ENCODE results near the gene PTGR1. TPM values are rescaled to one million over a fixed set of nuclear protein-coding genes. Genes with fewer than 3 reads are reported as not detected.

Gene PTGR1
- total and polyA plus RNA-seq, 7 experiments from 2014 or later = 0.21 to 0.92 (median 0.50) TPM; not detected in 3

DNA sequence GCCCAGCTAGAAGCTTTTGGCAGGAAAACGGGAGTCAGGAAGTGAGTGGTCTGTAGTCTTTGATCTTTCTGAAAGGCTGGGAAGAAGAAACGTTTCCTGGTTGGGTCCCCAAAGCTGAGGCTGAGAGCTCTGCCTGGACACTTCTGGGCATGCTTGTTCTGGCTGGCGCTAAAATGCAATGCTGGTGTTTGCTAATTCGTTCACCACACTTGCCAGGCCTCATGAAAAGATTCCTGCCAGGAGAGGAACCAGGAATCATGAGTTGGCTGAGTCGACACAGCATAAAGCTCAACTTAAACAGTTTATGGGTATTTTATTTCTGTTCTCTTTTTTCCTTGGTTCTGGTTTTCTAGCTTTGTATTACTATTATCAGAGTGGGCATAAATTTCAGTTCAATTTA is 10.7 kb upstream of the PTGR1 start:
- H3K36me3 Mint-ChIP-seq = no peaks in the 10 kb centered on the region
- Histone ChIP-seq H3K4me1 (ENCODE audit: control insufficient read depth in 2 of 2, insufficient read depth in 2 of 2, low read length in 2 of 2) (no peaks in the 10 kb centered on the region), H3K4me3 (ENCODE audit: low read length) (no peak overlapping the region), H3K27ac (ENCODE audit: low read depth, low read length) (no peak overlapping the region), H3K36me3 (ENCODE audit: control insufficient read depth in 2 of 3, insufficient read depth in 3 of 3, low read length in 3 of 3) (no peaks in the 10 kb centered on the region), H3K27me3 (ENCODE audit: control insufficient read depth in 2 of 2, insufficient read depth in 2 of 2, low read length in 2 of 2) (peaks cover 3 to 4% of the 10 kb centered on the region in 2 donors), H3K9me3 (ENCODE audit: control insufficient read depth in 2 of 3, low read length in 3 of 3) (no peaks in the 10 kb centered on the region)
- intact Hi-C loops (cut with micrococcal nuclease) = no loop called here
- DNase-seq = no peak
- no peak for ATAC-seq
- H3K4me3 Mint-ChIP-seq = no peak overlapping the region
- POLR2A ChIA-PET = no interaction called here
- H3K27me3 Mint-ChIP-seq = peaks cover 17 to 49% (median 27%) of the 10 kb centered on the region in 5 donors
- no peaks in the 10 kb centered on the region for H3K9me3 Mint-ChIP-seq
- no peak overlapping the region for H3K27ac Mint-ChIP-seq
- no peaks in the 10 kb centered on the region for H3K4me1 Mint-ChIP-seq
- CTCF ChIA-PET = interaction anchor here (0.7 kb wide), 1 partner anchor 1708 kb away, joined by 3 read pairs; no protein-coding TSS in a partner anchor

DNA sequence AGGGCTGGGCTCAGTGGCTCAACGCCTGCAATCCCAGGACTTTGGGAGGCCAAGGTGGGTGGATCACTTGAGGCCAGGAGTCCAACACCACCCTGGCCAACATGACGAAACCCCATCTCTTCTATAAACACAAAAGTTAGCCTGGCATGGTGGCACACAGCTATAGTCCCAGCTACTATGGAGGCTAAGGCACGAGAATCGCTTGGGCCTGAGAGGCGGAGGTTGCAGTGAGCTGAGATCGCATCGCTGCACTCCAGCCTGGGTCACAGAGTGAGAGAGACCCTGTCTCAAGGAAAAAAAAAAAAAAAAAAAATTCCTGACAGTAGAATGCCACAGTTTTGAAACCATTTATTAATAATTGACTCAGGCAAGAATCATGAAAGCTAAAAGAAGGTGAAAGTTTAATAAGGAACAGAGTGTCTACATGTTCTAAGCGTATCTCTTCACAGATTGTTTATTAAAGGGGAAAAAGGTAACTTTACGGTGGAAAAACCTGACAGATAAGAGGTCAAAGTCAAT is 5.7 kb upstream of the PTGR1 start:
- Mint-ChIP-seq H3K27ac (no peak overlapping the region), H3K36me3 (no peaks in the 10 kb centered on the region), H3K4me3 (no peak overlapping the region), H3K9me3 (no peaks in the 10 kb centered on the region), H3K4me1 (peaks cover 0 to 9% (median 0%) of the 10 kb centered on the region in 7 donors), H3K27me3 (peaks cover 6 to 25% (median 20%) of the 10 kb centered on the region in 5 donors)
- POLR2A ChIA-PET = no interaction called here
- H3K27me3 ChIP-seq (ENCODE audit: control insufficient read depth in 2 of 2, insufficient read depth in 2 of 2, low read length in 2 of 2) = peaks cover 0 to 3% of the 10 kb centered on the region in 2 donors
- ATAC-seq (no peak), DNase-seq (no peak)
- H3K27ac ChIP-seq (ENCODE audit: low read depth, low read length) = no peak overlapping the region
- H3K4me1 ChIP-seq (ENCODE audit: control insufficient read depth in 2 of 2, insufficient read depth in 2 of 2, low read length in 2 of 2) = no peaks in the 10 kb centered on the region
- CTCF ChIA-PET = no interaction called here
- no peaks in the 10 kb centered on the region for H3K9me3 ChIP-seq (ENCODE audit: control insufficient read depth in 2 of 3, low read length in 3 of 3)
- no peaks in the 10 kb centered on the region for H3K36me3 ChIP-seq (ENCODE audit: control insufficient read depth in 2 of 3, insufficient read depth in 3 of 3, low read length in 3 of 3)
- intact Hi-C loops (cut with micrococcal nuclease) = no loop called here
- H3K4me3 ChIP-seq (ENCODE audit: low read length) = no peak overlapping the region

DNA sequence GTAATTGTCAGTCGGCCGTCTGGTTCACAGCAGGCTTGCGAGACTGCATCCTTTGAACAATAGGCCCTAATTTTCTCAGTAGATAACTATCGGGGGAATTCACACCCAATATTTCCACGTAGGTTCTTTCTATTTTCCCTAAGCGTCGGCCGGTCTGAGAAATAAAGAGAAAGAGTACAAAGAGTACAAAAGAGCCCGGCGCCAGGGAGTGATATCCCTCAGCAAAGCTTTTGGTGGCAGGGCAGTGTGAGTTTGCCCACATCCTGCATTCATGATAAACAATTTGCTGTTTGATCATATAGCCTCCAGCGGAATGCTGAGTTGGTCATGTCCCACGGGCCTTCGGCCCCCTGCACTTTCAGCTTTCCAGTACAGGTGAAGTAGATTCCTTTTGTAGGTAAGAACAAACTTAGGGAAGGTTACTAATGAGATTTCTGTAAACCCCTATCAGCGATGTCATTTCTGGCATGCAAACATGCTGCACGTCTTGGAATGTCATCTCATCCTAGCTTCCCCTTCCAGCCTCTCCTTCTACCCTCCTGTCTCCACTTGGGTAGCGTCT is 4.7 kb upstream of the PTGR1 start:
- intact Hi-C loops (cut with micrococcal nuclease) = no loop called here
- ATAC-seq = no peak
- Histone ChIP-seq H3K4me3 (ENCODE audit: low read length) (no peak overlapping the region), H3K36me3 (ENCODE audit: control insufficient read depth in 2 of 3, insufficient read depth in 3 of 3, low read length in 3 of 3) (no peaks in the 10 kb centered on the region), H3K4me1 (ENCODE audit: control insufficient read depth in 2 of 2, insufficient read depth in 2 of 2, low read length in 2 of 2) (peaks cover 7 to 8% of the 10 kb centered on the region in 2 donors), H3K27ac (ENCODE audit: low read depth, low read length) (no peak overlapping the region), H3K9me3 (ENCODE audit: control insufficient read depth in 2 of 3, low read length in 3 of 3) (no peaks in the 10 kb centered on the region), H3K27me3 (ENCODE audit: control insufficient read depth in 2 of 2, insufficient read depth in 2 of 2, low read length in 2 of 2) (peaks cover 0 to 4% of the 10 kb centered on the region in 2 donors)
- POLR2A ChIA-PET = interaction anchor here (0.5 kb wide), 1 partner anchor 41 kb away, joined by 3 read pairs; no protein-coding TSS in a partner anchor
- Mint-ChIP-seq H3K27me3 (peaks cover 0 to 31% (median 26%) of the 10 kb centered on the region in 5 donors), H3K27ac (no peak overlapping the region), H3K4me3 (no peak overlapping the region), H3K4me1 (peaks cover 5 to 13% (median 7%) of the 10 kb centered on the region in 7 donors), H3K36me3 (peaks cover 0 to 2% (median 0%) of the 10 kb centered on the region in 5 donors), H3K9me3 (peaks cover 0 to 1% (median 0%) of the 10 kb centered on the region in 11 donors)
- CTCF ChIA-PET = no interaction called here
- no peak for DNase-seq

DNA sequence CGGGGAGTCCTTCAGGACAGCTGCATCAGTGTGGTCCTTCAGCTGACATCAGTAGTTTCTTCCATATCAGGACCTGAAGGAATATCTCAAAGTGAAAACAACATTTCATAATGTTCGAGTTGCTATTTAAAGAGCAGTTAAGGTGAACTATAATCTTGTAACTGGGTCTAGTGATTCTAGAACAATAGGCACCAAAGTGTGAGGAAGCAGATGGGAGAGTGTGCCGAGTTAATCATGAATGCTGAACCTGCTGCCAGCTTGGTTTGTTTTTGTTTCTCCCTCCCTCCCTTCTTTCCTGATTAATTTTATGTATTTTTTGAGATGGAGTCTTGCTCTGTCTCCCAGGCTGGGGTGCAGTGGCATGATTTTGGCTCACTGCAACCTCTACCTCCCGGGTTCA is 3.6 kb upstream of the PTGR1 start:
- ATAC-seq (no peak), DNase-seq (no peak)
- H3K27ac ChIP-seq (ENCODE audit: low read depth, low read length) = no peak overlapping the region
- ChIA-PET CTCF (no interaction called here), POLR2A (no interaction called here)
- Mint-ChIP-seq H3K4me1 (peaks cover 11 to 22% (median 16%) of the 10 kb centered on the region in 7 donors), H3K9me3 (peaks cover 0 to 1% (median 0%) of the 10 kb centered on the region in 11 donors), H3K36me3 (peaks cover 0 to 3% (median 0%) of the 10 kb centered on the region in 5 donors), H3K27me3 (peaks cover 7 to 35% (median 32%) of the 10 kb centered on the region in 5 donors), H3K27ac (no peak overlapping the region), H3K4me3 (no peak overlapping the region)
- H3K4me3 ChIP-seq (ENCODE audit: low read length) = no peak overlapping the region
- peaks cover 11 to 12% of the 10 kb centered on the region in 2 donors for H3K4me1 ChIP-seq (ENCODE audit: control insufficient read depth in 2 of 2, insufficient read depth in 2 of 2, low read length in 2 of 2)
- intact Hi-C loops (cut with micrococcal nuclease) = no loop called here
- H3K9me3 ChIP-seq (ENCODE audit: control insufficient read depth in 2 of 3, low read length in 3 of 3) = no peaks in the 10 kb centered on the region
- no peaks in the 10 kb centered on the region for H3K36me3 ChIP-seq (ENCODE audit: control insufficient read depth in 2 of 3, insufficient read depth in 3 of 3, low read length in 3 of 3)
- peaks cover 0 to 4% of the 10 kb centered on the region in 2 donors for H3K27me3 ChIP-seq (ENCODE audit: control insufficient read depth in 2 of 2, insufficient read depth in 2 of 2, low read length in 2 of 2)

DNA sequence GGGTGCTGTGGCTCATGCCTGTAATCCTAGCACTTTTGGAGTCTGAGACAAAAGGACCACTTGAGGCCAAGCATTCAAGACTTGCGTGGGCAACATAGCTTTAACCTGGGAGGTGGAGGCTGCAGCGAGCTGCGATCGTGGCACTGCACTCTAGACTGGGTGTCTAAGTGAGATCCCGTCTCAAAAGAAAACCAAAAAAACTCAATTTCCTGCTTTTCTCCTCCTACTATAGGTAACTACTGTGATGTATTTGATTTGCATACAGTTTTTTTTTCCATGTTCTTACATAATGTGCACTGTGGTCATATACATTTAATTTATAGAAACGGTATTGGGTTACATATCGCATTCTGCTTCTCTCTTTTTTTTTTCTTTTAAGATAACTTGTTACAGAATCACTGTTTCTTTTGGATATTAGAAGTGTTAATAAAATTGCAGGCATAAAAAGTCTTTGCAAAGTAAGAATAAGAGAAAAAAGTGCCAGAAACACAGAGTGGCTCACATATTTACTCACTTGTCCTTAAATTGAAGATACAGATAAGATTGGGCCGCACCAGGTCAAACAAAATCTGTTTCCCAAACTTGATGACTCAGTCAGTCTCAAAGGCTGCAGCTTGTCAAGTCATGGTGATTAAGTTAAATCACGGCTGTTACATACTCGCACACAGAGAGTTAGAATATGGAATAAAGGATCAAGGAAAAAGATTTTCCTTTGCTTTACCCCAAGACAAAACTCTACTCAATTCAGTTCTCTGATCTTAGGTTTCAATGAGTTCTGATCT is 2.0 kb upstream of the PTGR1 start:
- Histone ChIP-seq H3K27ac (ENCODE audit: low read depth, low read length) (no peak overlapping the region), H3K27me3 (ENCODE audit: control insufficient read depth in 2 of 2, insufficient read depth in 2 of 2, low read length in 2 of 2) (peaks cover 0 to 4% of the 10 kb centered on the region in 2 donors), H3K4me1 (ENCODE audit: control insufficient read depth in 2 of 2, insufficient read depth in 2 of 2, low read length in 2 of 2) (peaks cover 12 to 15% of the 10 kb centered on the region in 2 donors), H3K9me3 (ENCODE audit: control insufficient read depth in 2 of 3, low read length in 3 of 3) (no peaks in the 10 kb centered on the region), H3K4me3 (ENCODE audit: low read length) (no peak overlapping the region), H3K36me3 (ENCODE audit: control insufficient read depth in 2 of 3, insufficient read depth in 3 of 3, low read length in 3 of 3) (no peaks in the 10 kb centered on the region)
- Mint-ChIP-seq H3K36me3 (peaks cover 0 to 3% (median 0%) of the 10 kb centered on the region in 5 donors), H3K4me3 (peak overlapping the region in 3 of 10 donors; percentile 33 to 72 (median 59)), H3K4me1 (peaks cover 13 to 29% (median 24%) of the 10 kb centered on the region in 7 donors), H3K27me3 (peaks cover 17 to 42% (median 35%) of the 10 kb centered on the region in 5 donors), H3K27ac (no peak overlapping the region), H3K9me3 (peaks cover 0 to 1% (median 0%) of the 10 kb centered on the region in 11 donors)
- intact Hi-C loops (cut with micrococcal nuclease) = no loop called here
- ATAC-seq = no peak
- ChIA-PET POLR2A (no interaction called here), CTCF (no interaction called here)
- peak in 2 of 9 donors; percentile 11 to 23 for DNase-seq

DNA sequence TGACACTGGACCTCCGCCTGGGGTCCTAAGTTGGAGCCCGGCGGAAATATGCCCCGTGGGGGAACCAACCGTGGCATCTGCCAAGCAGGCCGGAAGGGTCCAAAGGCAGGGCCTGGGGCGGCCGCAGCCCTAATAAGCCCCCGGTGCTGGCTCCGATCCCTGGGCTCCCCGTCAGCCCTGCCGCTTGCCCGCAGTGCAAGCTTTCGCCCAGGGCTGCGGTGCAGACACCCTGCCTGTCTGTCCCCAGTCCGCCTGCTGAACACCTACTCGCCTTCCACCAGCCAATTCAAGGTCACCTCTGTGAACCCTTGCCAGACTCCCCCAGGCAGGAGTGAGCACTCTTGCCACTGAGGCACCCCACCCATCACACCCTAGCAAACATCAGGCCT is 502 bp upstream of the PTGR1 start:
- ATAC-seq (no peak), DNase-seq (peak in 1 of 9 donors; percentile 1)
- H3K9me3 ChIP-seq (ENCODE audit: control insufficient read depth in 2 of 3, low read length in 3 of 3) = no peaks in the 10 kb centered on the region
- H3K36me3 ChIP-seq (ENCODE audit: control insufficient read depth in 2 of 3, insufficient read depth in 3 of 3, low read length in 3 of 3) = no peaks in the 10 kb centered on the region
- H3K4me3 ChIP-seq (ENCODE audit: low read length) = no peak overlapping the region
- H3K27me3 ChIP-seq (ENCODE audit: control insufficient read depth in 2 of 2, insufficient read depth in 2 of 2, low read length in 2 of 2) = peaks cover 0 to 9% of the 10 kb centered on the region in 2 donors
- POLR2A ChIA-PET = interaction anchor here (0.7 kb wide), 1 partner anchor 74 kb away, joined by 3 read pairs; no protein-coding TSS in a partner anchor
- H3K4me1 ChIP-seq (ENCODE audit: control insufficient read depth in 2 of 2, insufficient read depth in 2 of 2, low read length in 2 of 2) = peaks cover 12 to 15% of the 10 kb centered on the region in 2 donors
- H3K27ac ChIP-seq (ENCODE audit: low read depth, low read length) = no peak overlapping the region
- peaks cover 0 to 3% (median 0%) of the 10 kb centered on the region in 5 donors for H3K36me3 Mint-ChIP-seq
- H3K9me3 Mint-ChIP-seq = peaks cover 0 to 1% (median 0%) of the 10 kb centered on the region in 11 donors
- peaks cover 13 to 29% (median 24%) of the 10 kb centered on the region in 7 donors for H3K4me1 Mint-ChIP-seq
- intact Hi-C loops (cut with micrococcal nuclease) = loop anchor here (1.0 to 10.0 kb wide), 8 partner anchors 23 to 777 kb away; partner anchors contain the start of genes ECPAS (in 2 of the 2), DNAJC25 (in 1 of the 2) and ZNF483 (in 1 of the 2)
- H3K4me3 Mint-ChIP-seq = peak overlapping the region in 9 of 10 donors; percentile 77 to 93 (median 87)
- peaks cover 17 to 42% (median 35%) of the 10 kb centered on the region in 5 donors for H3K27me3 Mint-ChIP-seq
- CTCF ChIA-PET = no interaction called here
- H3K27ac Mint-ChIP-seq = no peak overlapping the region

Data from naive thymus-derived CD4-positive, alpha-beta T cell (primary cell).